WERI-Rb-1 (cell line): ENCODE measurements around the gene CD59.

ENCODE experiments used
- DNase-seq: peaks from one replicate; pipeline ENCODE4 v3.0.0-alpha.2; 2020
- H3K27ac ChIP-seq: fragments of 250-450 bp; sonication (Bioruptor Pico); 2 replicates; pipeline ENCODE4 v1.5.1; 2020; ENCODE audit warnings: mild to moderate bottlenecking, moderate library complexity
- H3K27me3 ChIP-seq: fragments of 250-450 bp; sonication (Bioruptor Pico); 2 replicates; pipeline ENCODE4 v1.5.1; 2021; ENCODE audit warnings: mild to moderate bottlenecking, low read depth, moderate library complexity; ENCODE audit not compliant: insufficient read depth, severe bottlenecking
- H3K36me3 ChIP-seq: fragments of 250-450 bp; sonication (Bioruptor Pico); 2 replicates; pipeline ENCODE4 v1.5.1; 2020; ENCODE audit warnings: mild to moderate bottlenecking, moderate library complexity
- H3K4me3 ChIP-seq: 2 replicates; pipeline ENCODE4 v1.5.1; 2011; ENCODE audit warnings: low read depth, mild to moderate bottlenecking, control low read depth, low read length
- H3K9me3 ChIP-seq: fragments of 250-450 bp; sonication (Bioruptor Pico); 2 replicates; pipeline ENCODE4 v1.5.1; 2021; ENCODE audit warnings: mild to moderate bottlenecking, moderate library complexity; ENCODE audit not compliant: severe bottlenecking
- TF ChIP-seq, protein P1 (sequence below): IDR thresholded peaks from 2 replicates; pipeline ENCODE4 v1.5.1; 2011; ENCODE audit warnings: low read depth, mild to moderate bottlenecking, control low read depth, inconsistent platforms, low read length

CD59 gene

GRCh38 chr11:33761471-33761870 is 25.2 kb upstream of the CD59 start:
- Histone ChIP-seq H3K27ac (no peak overlapping the region), H3K36me3 (peaks cover 40% of the 10 kb centered on the region)
- no peak for DNase-seq

DNA sequence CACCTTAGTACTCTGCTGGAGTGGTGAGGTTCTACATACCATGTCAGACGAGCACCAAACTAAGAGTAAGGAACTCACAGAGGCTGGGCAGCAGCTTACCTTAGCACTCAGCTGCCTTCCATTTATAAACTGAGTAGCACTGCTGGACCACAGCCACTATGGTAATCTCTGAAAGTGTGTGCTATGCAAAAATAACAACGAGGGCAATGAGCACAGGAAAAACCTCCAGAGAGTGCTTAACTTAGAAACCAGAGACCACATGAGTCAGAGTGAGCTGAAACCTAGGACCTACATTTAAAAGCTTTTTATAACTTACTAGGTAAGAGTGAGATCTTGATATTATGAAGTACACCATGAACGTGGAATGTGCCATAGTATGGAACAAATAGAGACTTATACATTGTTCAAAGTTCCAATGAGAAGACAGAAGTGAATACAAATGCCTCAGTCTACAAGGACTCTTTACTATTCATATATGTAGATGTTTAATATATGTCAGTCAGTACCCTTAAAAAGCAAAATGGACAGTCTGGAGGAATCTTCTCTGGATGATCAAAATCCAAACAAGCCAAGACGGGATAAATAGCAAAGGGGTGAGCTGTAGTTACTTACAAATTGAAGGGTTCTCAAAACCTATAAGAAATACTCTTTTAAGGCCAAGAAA is 17.2 kb upstream of the CD59 start:
- Histone ChIP-seq H3K36me3 (peaks cover 50% of the 10 kb centered on the region), H3K27ac (no peak overlapping the region), H3K27me3 (no peaks in the 10 kb centered on the region), H3K9me3 (no peaks in the 10 kb centered on the region), H3K4me3 (no peak overlapping the region)
- DNase-seq = no peak
- TF ChIP-seq, protein P1, sequence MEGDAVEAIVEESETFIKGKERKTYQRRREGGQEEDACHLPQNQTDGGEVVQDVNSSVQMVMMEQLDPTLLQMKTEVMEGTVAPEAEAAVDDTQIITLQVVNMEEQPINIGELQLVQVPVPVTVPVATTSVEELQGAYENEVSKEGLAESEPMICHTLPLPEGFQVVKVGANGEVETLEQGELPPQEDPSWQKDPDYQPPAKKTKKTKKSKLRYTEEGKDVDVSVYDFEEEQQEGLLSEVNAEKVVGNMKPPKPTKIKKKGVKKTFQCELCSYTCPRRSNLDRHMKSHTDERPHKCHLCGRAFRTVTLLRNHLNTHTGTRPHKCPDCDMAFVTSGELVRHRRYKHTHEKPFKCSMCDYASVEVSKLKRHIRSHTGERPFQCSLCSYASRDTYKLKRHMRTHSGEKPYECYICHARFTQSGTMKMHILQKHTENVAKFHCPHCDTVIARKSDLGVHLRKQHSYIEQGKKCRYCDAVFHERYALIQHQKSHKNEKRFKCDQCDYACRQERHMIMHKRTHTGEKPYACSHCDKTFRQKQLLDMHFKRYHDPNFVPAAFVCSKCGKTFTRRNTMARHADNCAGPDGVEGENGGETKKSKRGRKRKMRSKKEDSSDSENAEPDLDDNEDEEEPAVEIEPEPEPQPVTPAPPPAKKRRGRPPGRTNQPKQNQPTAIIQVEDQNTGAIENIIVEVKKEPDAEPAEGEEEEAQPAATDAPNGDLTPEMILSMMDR = no peak

More at GRCh38 chr11:33761471-33761870, 25.2 kb upstream of the CD59 start:
- no peaks in the 10 kb centered on the region for H3K27me3 ChIP-seq
- no peak overlapping the region for H3K4me3 ChIP-seq
- TF ChIP-seq, protein P1 = no peak
- H3K9me3 ChIP-seq = no peaks in the 10 kb centered on the region

GRCh38 chr11:33751878-33752277 is 15.7 kb upstream of the CD59 start:
- H3K9me3 ChIP-seq = no peaks in the 10 kb centered on the region
- H3K27me3 ChIP-seq = no peaks in the 10 kb centered on the region
- TF ChIP-seq, protein P1 = no peak
- peaks cover 45% of the 10 kb centered on the region for H3K36me3 ChIP-seq
- no peak for DNase-seq
- no peak overlapping the region for H3K4me3 ChIP-seq
- H3K27ac ChIP-seq = no peak overlapping the region

DNA sequence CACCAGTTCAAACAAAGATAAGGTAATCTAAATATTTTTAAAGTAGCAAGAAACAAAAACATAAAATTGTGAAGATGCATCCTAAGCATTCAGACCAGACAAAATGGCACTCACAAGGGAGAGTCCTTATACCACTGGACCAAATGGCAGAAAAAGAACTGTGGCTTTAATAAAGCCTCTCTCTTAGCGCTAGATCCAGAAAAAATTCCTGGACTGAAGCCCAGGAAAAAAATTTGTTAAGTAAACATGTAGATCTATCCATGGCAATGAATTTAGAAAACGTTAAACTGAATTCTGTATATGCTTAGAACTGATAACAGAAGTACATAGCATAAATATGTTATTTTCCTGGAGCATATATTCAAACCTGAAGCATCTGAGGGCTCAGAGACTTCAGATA is 11.8 kb upstream of the CD59 start:
- H3K36me3 ChIP-seq = peaks cover 19% of the 10 kb centered on the region
- H3K27me3 ChIP-seq = no peaks in the 10 kb centered on the region
- no peak overlapping the region for H3K4me3 ChIP-seq
- TF ChIP-seq, protein P1 = no peak
- DNase-seq = no peak
- no peak overlapping the region for H3K27ac ChIP-seq
- no peaks in the 10 kb centered on the region for H3K9me3 ChIP-seq

GRCh38 chr11:33743291-33743690 is 7.1 kb upstream of the CD59 start:
- peaks cover 14% of the 10 kb centered on the region for H3K36me3 ChIP-seq

More at GRCh38 chr11:33743291-33743690, 7.1 kb upstream of the CD59 start:
- DNase-seq = no peak
- H3K27ac ChIP-seq = no peak overlapping the region
- no peak overlapping the region for H3K4me3 ChIP-seq
- TF ChIP-seq, protein P1 = no peak
- H3K27me3 ChIP-seq = no peaks in the 10 kb centered on the region
- no peaks in the 10 kb centered on the region for H3K9me3 ChIP-seq
